Activated CD8-positive, alpha-beta T cell treated with anti-CD3 and anti-CD28 coated beads for 36 hours (primary cell): Measurements from ENCODE around the gene VCL. TPM values are rescaled to one million over a fixed set of nuclear protein-coding genes. Genes with fewer than 3 reads are reported as not detected.
"Not testable (repeated sequence)": the region's sequence is repeated elsewhere in the genome, so short reads cannot be mapped to it uniquely, and the experiment has no call there.

Experiments
- ATAC-seq: fragments of 200-7000 bp; cut with Tn5 transposase; one replicate; pipeline ENCODE4 v1.10.0; 2021; ENCODE audit warnings: mild to moderate bottlenecking, moderate library complexity
- CTCF ChIA-PET: fragments of 350-600 bp; sonication (Branson Sonifier 250); formaldehyde crosslinking; loops from one replicate; lab custom pipeline; 2021; ENCODE audit warnings: antibody characterized with exemption; lab: Charles Lee
- POLR2A ChIA-PET: fragments of 350-600 bp; sonication (Branson Sonifier 250); formaldehyde crosslinking; loops from one replicate; lab custom pipeline; 2021; ENCODE audit warnings: antibody characterized with exemption; lab: Charles Lee
- DNase-seq: peaks from one replicate; pipeline ENCODE4 v3.0.0-alpha.2; 2020
- H3K27ac Mint-ChIP-seq: one replicate; pipeline ENCODE4 v1.8.0; 2021; ENCODE audit warnings: mild to moderate bottlenecking, mixed read lengths
- H3K27me3 Mint-ChIP-seq: one replicate; pipeline ENCODE4 v1.8.0; 2021; ENCODE audit warnings: mixed read lengths
- H3K36me3 Mint-ChIP-seq: one replicate; pipeline ENCODE4 v1.8.0; 2021; ENCODE audit warnings: low read depth, mixed read lengths
- H3K4me1 Mint-ChIP-seq: one replicate; pipeline ENCODE4 v1.8.0; 2021; ENCODE audit warnings: low read depth, mixed read lengths
- H3K4me3 Mint-ChIP-seq: one replicate; pipeline ENCODE4 v1.8.0; 2021; ENCODE audit warnings: mild to moderate bottlenecking, moderate library complexity, mixed read lengths
- H3K9me3 Mint-ChIP-seq: one replicate; pipeline ENCODE4 v1.8.0; 2021; ENCODE audit warnings: mixed read lengths
- intact Hi-C: fragments of 100-400 bp; cut with micrococcal nuclease; formaldehyde crosslinking; loops from one replicate; pipeline ENCODE4 v1.10.0; 2022
- total RNA-seq, 2 experiments: library from RNA; stranded (reverse); gene quantifications; one replicate each; pipeline ENCODE4 v1.2.3, GENCODE V29; 2021
- TF ChIP-seq, protein P1 (sequence below): fragments of 200-600 bp; IDR thresholded peaks from one replicate; pipeline ENCODE4 v1.8.0; 2022; ENCODE audit warnings: antibody characterized with exemption, mild to moderate bottlenecking

The VCL gene
- total RNA-seq, 2 experiments from 2014 or later, result 16.9 to 17.7 TPM

- no peak overlapping the region for H3K4me3 Mint-ChIP-seq
- H3K4me1 Mint-ChIP-seq, result peaks cover 13% of the 10 kb centered on the region
- H3K27ac Mint-ChIP-seq, result no peak overlapping the region
- H3K9me3 Mint-ChIP-seq, result no peaks in the 10 kb centered on the region
- ATAC-seq (no peak), DNase-seq (no peak)
- TF ChIP-seq, protein P1, sequence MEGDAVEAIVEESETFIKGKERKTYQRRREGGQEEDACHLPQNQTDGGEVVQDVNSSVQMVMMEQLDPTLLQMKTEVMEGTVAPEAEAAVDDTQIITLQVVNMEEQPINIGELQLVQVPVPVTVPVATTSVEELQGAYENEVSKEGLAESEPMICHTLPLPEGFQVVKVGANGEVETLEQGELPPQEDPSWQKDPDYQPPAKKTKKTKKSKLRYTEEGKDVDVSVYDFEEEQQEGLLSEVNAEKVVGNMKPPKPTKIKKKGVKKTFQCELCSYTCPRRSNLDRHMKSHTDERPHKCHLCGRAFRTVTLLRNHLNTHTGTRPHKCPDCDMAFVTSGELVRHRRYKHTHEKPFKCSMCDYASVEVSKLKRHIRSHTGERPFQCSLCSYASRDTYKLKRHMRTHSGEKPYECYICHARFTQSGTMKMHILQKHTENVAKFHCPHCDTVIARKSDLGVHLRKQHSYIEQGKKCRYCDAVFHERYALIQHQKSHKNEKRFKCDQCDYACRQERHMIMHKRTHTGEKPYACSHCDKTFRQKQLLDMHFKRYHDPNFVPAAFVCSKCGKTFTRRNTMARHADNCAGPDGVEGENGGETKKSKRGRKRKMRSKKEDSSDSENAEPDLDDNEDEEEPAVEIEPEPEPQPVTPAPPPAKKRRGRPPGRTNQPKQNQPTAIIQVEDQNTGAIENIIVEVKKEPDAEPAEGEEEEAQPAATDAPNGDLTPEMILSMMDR, result no peak
- no peaks in the 10 kb centered on the region for H3K36me3 Mint-ChIP-seq
- CTCF ChIA-PET, result interaction anchor here (3.3 kb wide), 1 partner anchor 22 kb away, joined by 13 read pairs; no protein-coding TSS in a partner anchor
- intact Hi-C loops, result no loop called here
- POLR2A ChIA-PET, result no interaction called here
- no peaks in the 10 kb centered on the region for H3K27me3 Mint-ChIP-seq
These were observed 35.5 kb upstream of the VCL start for GRCh38 chr10:73962386-73962785.

DNA sequence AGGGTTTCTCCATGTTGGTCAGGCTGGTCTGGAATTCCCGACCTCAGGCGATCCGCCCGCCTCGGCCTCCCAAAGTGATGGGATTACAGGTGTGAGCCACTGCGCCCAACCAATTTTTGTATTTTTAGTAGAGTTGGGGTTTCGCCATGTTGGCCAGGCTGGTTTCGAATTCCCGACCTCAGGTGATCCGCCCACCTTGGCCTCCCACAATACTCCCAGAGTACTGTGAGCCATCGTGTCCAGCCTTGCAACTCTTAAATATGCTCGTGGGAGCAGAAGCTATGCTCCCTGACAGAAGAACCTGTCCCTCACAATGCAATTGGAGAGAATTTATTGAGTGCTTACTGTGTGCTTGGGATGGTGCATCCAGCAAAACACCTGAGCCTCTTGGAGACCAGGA lies 34.4 kb upstream of the VCL start:
- H3K27ac Mint-ChIP-seq, POLR2A ChIA-PET, ATAC-seq, H3K4me3 Mint-ChIP-seq, DNase-seq, H3K9me3 Mint-ChIP-seq, H3K27me3 Mint-ChIP-seq, H3K36me3 Mint-ChIP-seq, intact Hi-C loops: not testable (repeated sequence)
- H3K4me1 Mint-ChIP-seq, result peaks cover 15% of the 10 kb centered on the region
- CTCF ChIA-PET, result interaction anchor here (1.2 to 3.3 kb wide), 2 partner anchors 23 to 140 kb away, joined by 3 to 13 read pairs; no protein-coding TSS in a partner anchor

DNA sequence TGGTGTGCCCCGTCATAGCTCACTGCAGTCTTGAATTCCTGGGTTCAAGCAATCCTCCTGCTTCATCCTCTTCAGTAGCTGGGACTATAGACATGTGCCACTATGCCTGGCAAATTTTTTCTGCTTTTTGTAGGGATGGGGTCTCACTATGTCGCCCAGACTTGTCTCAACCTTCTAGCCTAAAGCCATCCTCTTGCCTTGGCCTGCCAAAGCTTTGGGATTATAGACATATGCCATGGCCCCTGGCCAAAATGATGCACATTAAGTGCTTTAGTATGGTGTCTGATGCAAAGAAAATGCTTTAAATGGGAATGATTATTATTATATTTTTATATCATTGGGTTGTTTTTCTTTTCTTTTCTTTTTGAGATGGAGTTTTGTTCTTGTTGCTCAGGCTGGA lies 33.2 kb upstream of the VCL start:
- TF ChIP-seq, protein P1, result no peak
- no peaks in the 10 kb centered on the region for H3K9me3 Mint-ChIP-seq
- no peak overlapping the region for H3K27ac Mint-ChIP-seq
- intact Hi-C loops, result no loop called here
- no peaks in the 10 kb centered on the region for H3K27me3 Mint-ChIP-seq
- POLR2A ChIA-PET, result no interaction called here
- DNase-seq (no peak), ATAC-seq (no peak)
- peaks cover 9% of the 10 kb centered on the region for H3K4me1 Mint-ChIP-seq
- no peak overlapping the region for H3K4me3 Mint-ChIP-seq
- CTCF ChIA-PET, result interaction anchor here (0.6 to 3.3 kb wide), 4 partner anchors 10 to 139 kb away, joined by 3 to 13 read pairs (median 4); no protein-coding TSS in a partner anchor
- no peaks in the 10 kb centered on the region for H3K36me3 Mint-ChIP-seq

- H3K9me3 Mint-ChIP-seq, intact Hi-C loops, DNase-seq, POLR2A ChIA-PET, H3K36me3 Mint-ChIP-seq, ATAC-seq, H3K27ac Mint-ChIP-seq, H3K4me3 Mint-ChIP-seq, H3K27me3 Mint-ChIP-seq, H3K4me1 Mint-ChIP-seq: not testable (repeated sequence)
- CTCF ChIA-PET, result interaction anchor here (1.2 to 3.3 kb wide), 2 partner anchors 10 to 25 kb away, joined by 4 to 13 read pairs; no protein-coding TSS in a partner anchor
These were observed 32.5 kb upstream of the VCL start for GRCh38 chr10:73965267-73965889.

DNA sequence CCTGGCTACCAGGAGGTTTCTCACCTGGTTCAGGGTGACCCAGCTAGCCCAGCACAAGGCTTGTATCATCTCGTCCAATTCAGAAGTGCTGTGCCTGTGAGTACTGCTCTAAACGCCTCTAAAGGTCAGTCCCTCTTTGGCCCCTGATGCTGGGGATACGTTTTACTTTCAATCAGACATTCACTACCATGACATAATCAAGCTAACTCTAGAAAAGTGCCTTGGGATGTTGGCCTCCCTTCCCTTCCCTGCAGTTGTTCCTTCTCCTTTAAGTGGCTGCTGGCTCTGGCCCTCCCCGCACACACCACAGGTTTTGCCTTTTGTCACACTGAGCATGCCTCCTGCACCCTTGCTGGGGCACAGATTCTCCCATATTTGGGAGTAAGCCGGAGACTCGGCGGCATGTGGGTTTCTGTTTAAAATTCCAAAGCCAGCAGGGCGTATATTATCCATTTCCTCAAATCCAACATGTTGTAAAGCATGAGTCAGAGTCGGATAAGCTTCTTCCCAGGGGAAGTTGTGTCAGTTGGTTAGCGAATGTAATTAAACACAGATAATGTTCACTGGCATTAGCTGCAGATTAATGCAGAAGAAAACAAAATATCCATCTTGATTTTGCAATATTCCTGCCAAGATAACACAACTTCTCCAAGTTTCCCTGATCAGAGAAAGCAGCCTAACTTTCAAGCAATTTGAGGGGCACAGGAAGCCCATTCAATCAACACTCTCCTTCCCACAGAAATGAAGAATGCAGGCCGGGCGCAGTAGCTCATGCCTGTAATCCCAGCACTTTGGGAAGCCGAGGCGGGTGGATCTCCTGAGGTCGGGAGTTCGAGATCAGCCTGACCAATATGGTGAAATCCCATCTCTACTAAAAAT lies 31.8 kb upstream of the VCL start:
- Mint-ChIP-seq H3K27ac (no peak overlapping the region), H3K4me3 (no peak overlapping the region), H3K9me3 (no peaks in the 10 kb centered on the region), H3K36me3 (no peaks in the 10 kb centered on the region), H3K4me1 (peaks cover 4% of the 10 kb centered on the region), H3K27me3 (no peaks in the 10 kb centered on the region)
- DNase-seq (no peak), ATAC-seq (no peak)
- POLR2A ChIA-PET, result interaction anchor here (0.5 kb wide), 1 partner anchor 87 kb away, joined by 4 read pairs; no protein-coding TSS in a partner anchor
- CTCF ChIA-PET, result interaction anchor here (1.0 to 1.6 kb wide), 2 partner anchors 10 to 25 kb away, joined by 3 to 5 read pairs; no protein-coding TSS in a partner anchor
- TF ChIP-seq, protein P1, result no peak
- intact Hi-C loops, result no loop called here
